K562 (cell line): ENCODE data around the gene DUOXA2. TPM values are rescaled to one million over a fixed set of nuclear protein-coding genes. Genes with fewer than 3 reads are reported as not detected.

ENCODE experiments used
- BCOR ChIP-seq: fragments of 450-650 bp; IDR thresholded peaks from 2 replicates; pipeline ENCODE4 v1.6.1; 2016
- BRCA1 ChIP-seq, 2 experiments: fragments of 450-650 bp in 1 of 2; sonication (generic) in 1 of 2; formaldehyde crosslinking in 1 of 2; IDR thresholded peaks; 2 replicates each; pipeline versions ENCODE4 v1.5.0 to v1.6.1; 2017 to 2020; ENCODE audit warnings: mild to moderate bottlenecking in 1 of 2, missing genetic modification reagents in 1 of 2
- CCNT2 ChIP-seq: IDR thresholded peaks from 2 replicates; pipeline ENCODE4 v1.6.1; 2011; ENCODE audit warnings: borderline replicate concordance, low read depth, mild to moderate bottlenecking, moderate library complexity, mixed read lengths, low read length; ENCODE audit not compliant: insufficient read length; ENCODE audit errors: extremely low read depth
- DDX20 ChIP-seq: fragments of 450-650 bp; IDR thresholded peaks from 2 replicates; pipeline ENCODE4 v1.6.1; 2016; ENCODE audit warnings: missing genetic modification characterization, low read depth, mild to moderate bottlenecking, missing compliant biosample characterization, moderate library complexity
- FOXK2 ChIP-seq, 2 experiments: fragments of 450-650 bp; IDR thresholded peaks in 1 of 2; conservative IDR thresholded peaks in 1 of 2; 2 replicates each; pipeline ENCODE4 v1.6.1; 2016; ENCODE audit warnings: low read depth in 2 of 2, mild to moderate bottlenecking in 1 of 2
- FOXM1 ChIP-seq, 2 experiments: fragments of 450-650 bp in 1 of 2; sonication (generic) in 1 of 2; formaldehyde crosslinking in 1 of 2; IDR thresholded peaks; 2 replicates each; pipeline versions ENCODE4 v1.6.1 to v1.9.0; 2017 to 2022; ENCODE audit warnings: low read depth in 2 of 2, mild to moderate bottlenecking in 2 of 2, missing genetic modification reagents in 1 of 2, moderate library complexity in 1 of 2
- HDAC2 ChIP-seq: fragments of 450-650 bp; IDR thresholded peaks from 2 replicates; pipeline ENCODE4 v1.6.1; 2016; ENCODE audit warnings: mild to moderate bottlenecking
- HMG20A ChIP-seq: fragments of 450-650 bp; formaldehyde crosslinking; conservative IDR thresholded peaks from 2 replicates; pipeline ENCODE4 v1.4.0; 2020; ENCODE audit warnings: mild to moderate bottlenecking, mixed read lengths
- HNRNPUL1 ChIP-seq: fragments of 200-400 bp; formaldehyde crosslinking; IDR thresholded peaks from 2 replicates; pipeline ENCODE4 v1.6.1; 2017; ENCODE audit warnings: low read length
- MED1 ChIP-seq: sonication (generic); formaldehyde crosslinking; IDR thresholded peaks from 2 replicates; pipeline ENCODE4 v1.8.1; 2023; ENCODE audit warnings: missing genetic modification reagents, borderline replicate concordance
- PHF20 ChIP-seq: fragments of 450-650 bp; IDR thresholded peaks from 2 replicates; pipeline ENCODE4 v1.6.1; 2018; ENCODE audit not compliant: partially characterized antibody
- PML ChIP-seq: IDR thresholded peaks from 2 replicates; pipeline ENCODE4 v1.6.1; 2012; ENCODE audit warnings: low read length, inconsistent platforms
- RAD21 ChIP-seq, 2 experiments: fragments of 250-450 bp in 1 of 2; fragments of 450-650 bp in 1 of 2; sonication (Bioruptor Pico) in 1 of 2; formaldehyde crosslinking in 1 of 2; IDR thresholded peaks in 1 of 2; conservative IDR thresholded peaks in 1 of 2; 2 replicates each; pipeline versions ENCODE4 v1.4.0 to v1.8.0; 2020 to 2022; ENCODE audit warnings: mild to moderate bottlenecking in 2 of 2, moderate library complexity in 1 of 2
- RHOXF2B ChIP-seq: fragments of 250-450 bp; sonication (Bioruptor Pico); conservative IDR thresholded peaks from 2 replicates; pipeline ENCODE4 v1.5.1; 2021
- SPI1 ChIP-seq: IDR thresholded peaks from 2 replicates; pipeline ENCODE4 v1.6.1; 2011; ENCODE audit warnings: low read depth, low read length, control low read depth, borderline replicate concordance
- SUPT5H ChIP-seq: fragments of 450-650 bp; IDR thresholded peaks from 2 replicates; pipeline ENCODE4 v1.6.1; 2016
- TAF1 ChIP-seq: IDR thresholded peaks from 2 replicates; pipeline ENCODE4 v1.6.1; 2011; ENCODE audit warnings: mild to moderate bottlenecking, low read length, moderate library complexity; ENCODE audit not compliant: insufficient read depth, control insufficient read depth, severe bottlenecking; ENCODE audit errors: extremely low read depth
- ZC3H8 ChIP-seq: fragments of 450-650 bp; IDR thresholded peaks from 2 replicates; pipeline ENCODE4 v1.6.1; 2017
- ZNF212 ChIP-seq: fragments of 450-650 bp; formaldehyde crosslinking; IDR thresholded peaks from 2 replicates; pipeline ENCODE4 v1.4.0; 2020; ENCODE audit warnings: mild to moderate bottlenecking
- ZNF282 ChIP-seq: sonication (generic); formaldehyde crosslinking; IDR thresholded peaks from 2 replicates; pipeline ENCODE4 v1.8.1; 2023; ENCODE audit warnings: missing genetic modification reagents
- ZNF695 ChIP-seq: fragments of 450-650 bp; formaldehyde crosslinking; IDR thresholded peaks from 2 replicates; pipeline ENCODE4 v1.4.0; 2020; ENCODE audit warnings: mild to moderate bottlenecking, moderate library complexity
- polyA plus RNA-seq, 8 experiments: library from polyadenylated mRNA; depleted of rRNA in 4 of 8; stranded (reverse) in 5 of 8; unstranded in 3 of 8; fragments of >200 nt; fragmentation: Nextera tagmentation in 2 of 8; fragmentation: Illumina TruSeq in 1 of 8; extraction: Ambion mirVana in 2 of 8; extraction: Trizol in 1 of 8; gene quantifications; 2 replicates each; pipeline versions ENCODE4 v1.2.1 to v1.2.3, GENCODE V29; 2011 to 2014; ENCODE audit warnings: inconsistent platforms in 1 of 8, missing spikeins in 1 of 8
- total RNA-seq, 7 experiments: library from RNA; depleted of rRNA in 6 of 7; stranded (reverse); fragments of >200 nt in 6 of 7; fragmentation: Illumina TruSeq in 2 of 7; extraction: Trizol in 2 of 7; gene quantifications; 2 replicates each; pipeline versions ENCODE4 v1.2.1 to v1.2.3, GENCODE V29; 2011 to 2021; ENCODE audit warnings: low replicate concordance in 1 of 7
- TF ChIP-seq, protein P1 (sequence below): sonication (generic); formaldehyde crosslinking; IDR thresholded peaks from 2 replicates; pipeline ENCODE4 v1.8.0; 2022; ENCODE audit warnings: missing genetic modification reagents, mild to moderate bottlenecking, moderate library complexity, borderline replicate concordance
- TF ChIP-seq, protein P2 (sequence below): fragments of 250-450 bp; sonication (Bioruptor Pico); IDR thresholded peaks from 2 replicates; pipeline ENCODE4 v1.8.0; 2022; ENCODE audit warnings: moderate library complexity, mild to moderate bottlenecking, inconsistent platforms
- TF ChIP-seq, protein P3 (sequence below), 3 experiments: IDR thresholded peaks in 2 of 3; conservative IDR thresholded peaks in 1 of 3; 2 replicates each; pipeline ENCODE4 v1.5.1; 2011 to 2012; ENCODE audit warnings: low read length in 3 of 3, mild to moderate bottlenecking in 3 of 3, control low read depth in 2 of 3, improper control_type of control experiment in 1 of 3, inconsistent platforms in 1 of 3, low read depth in 1 of 3, mixed read lengths in 1 of 3, moderate library complexity in 1 of 3; ENCODE audit not compliant: insufficient read depth in 2 of 3
- TF ChIP-seq, protein P4 (sequence below): IDR thresholded peaks from 2 replicates; pipeline ENCODE4 v1.6.1; 2012; ENCODE audit warnings: low read depth, low read length, improper control_type of control experiment, borderline replicate concordance

Gene DUOXA2
- total and polyA plus RNA-seq, 9 of the 15 experiments (the other 6 are each of a cell fraction or from before 2014, with no cell fraction given), result not detected

DNA sequence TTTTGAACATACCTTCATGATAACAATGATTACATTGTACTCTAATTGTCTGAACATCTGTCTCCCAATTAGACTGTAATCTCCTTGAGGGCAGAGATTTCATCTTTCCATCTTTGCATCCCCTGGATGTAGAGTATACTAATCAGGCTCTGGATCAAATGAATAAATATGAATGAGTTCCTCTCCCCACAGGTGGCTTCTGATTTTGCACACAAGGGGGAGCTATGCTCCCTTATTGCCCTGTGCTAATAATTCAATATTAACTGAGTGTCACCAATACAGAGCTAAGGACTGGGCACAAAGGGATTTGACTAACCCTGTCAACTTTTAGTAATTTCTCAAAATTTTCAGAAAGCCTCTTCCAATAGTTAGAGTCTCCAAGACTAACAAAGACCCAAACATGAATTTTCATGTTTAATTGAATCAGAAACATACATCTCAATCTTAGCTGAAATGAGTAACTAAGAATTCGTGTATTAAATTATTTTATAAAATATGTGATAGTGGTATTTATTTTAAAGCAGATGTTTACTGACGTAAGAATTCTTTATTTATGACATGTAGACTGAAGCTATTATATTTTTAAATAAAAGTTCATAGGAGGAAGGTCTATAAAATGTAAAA lies 12.5 kb downstream of the DUOXA2 start (continued):
- TF ChIP-seq FOXM1 (IDR thresholded peaks at IDR 0.05; ENCODE audit: low read depth), result no peak
- no peak for TF ChIP-seq FOXM1 (CRISPR knock-in tag; IDR thresholded peaks at IDR 0.05; ENCODE audit: low read depth)
- no peak for TF ChIP-seq FOXK2 (conservative IDR thresholded peaks at IDR 0.05 in 1 of 2, IDR thresholded peaks at IDR 0.05 in 1 of 2; ENCODE audit: low read depth in 2 of 2)
- TF ChIP-seq HNRNPUL1, result no peak
- no peak for TF ChIP-seq ZNF695 (CRISPR knock-in tag)
- TF ChIP-seq, protein P1, sequence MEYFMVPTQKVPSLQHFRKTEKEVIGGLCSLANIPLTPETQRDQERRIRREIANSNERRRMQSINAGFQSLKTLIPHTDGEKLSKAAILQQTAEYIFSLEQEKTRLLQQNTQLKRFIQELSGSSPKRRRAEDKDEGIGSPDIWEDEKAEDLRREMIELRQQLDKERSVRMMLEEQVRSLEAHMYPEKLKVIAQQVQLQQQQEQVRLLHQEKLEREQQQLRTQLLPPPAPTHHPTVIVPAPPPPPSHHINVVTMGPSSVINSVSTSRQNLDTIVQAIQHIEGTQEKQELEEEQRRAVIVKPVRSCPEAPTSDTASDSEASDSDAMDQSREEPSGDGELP (CRISPR knock-in tag), result no peak
- no peak for TF ChIP-seq CCNT2
- TF ChIP-seq SPI1, result 0 out of 2 replicates have a peak, but pooled peaks have one; percentile 3
- TF ChIP-seq, protein P2, sequence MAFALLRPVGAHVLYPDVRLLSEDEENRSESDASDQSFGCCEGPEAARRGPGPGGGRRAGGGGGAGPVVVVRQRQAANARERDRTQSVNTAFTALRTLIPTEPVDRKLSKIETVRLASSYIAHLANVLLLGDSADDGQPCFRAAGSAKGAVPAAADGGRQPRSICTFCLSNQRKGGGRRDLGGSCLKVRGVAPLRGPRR (CRISPR knock-in tag), result no peak
- TF ChIP-seq, protein P3, sequence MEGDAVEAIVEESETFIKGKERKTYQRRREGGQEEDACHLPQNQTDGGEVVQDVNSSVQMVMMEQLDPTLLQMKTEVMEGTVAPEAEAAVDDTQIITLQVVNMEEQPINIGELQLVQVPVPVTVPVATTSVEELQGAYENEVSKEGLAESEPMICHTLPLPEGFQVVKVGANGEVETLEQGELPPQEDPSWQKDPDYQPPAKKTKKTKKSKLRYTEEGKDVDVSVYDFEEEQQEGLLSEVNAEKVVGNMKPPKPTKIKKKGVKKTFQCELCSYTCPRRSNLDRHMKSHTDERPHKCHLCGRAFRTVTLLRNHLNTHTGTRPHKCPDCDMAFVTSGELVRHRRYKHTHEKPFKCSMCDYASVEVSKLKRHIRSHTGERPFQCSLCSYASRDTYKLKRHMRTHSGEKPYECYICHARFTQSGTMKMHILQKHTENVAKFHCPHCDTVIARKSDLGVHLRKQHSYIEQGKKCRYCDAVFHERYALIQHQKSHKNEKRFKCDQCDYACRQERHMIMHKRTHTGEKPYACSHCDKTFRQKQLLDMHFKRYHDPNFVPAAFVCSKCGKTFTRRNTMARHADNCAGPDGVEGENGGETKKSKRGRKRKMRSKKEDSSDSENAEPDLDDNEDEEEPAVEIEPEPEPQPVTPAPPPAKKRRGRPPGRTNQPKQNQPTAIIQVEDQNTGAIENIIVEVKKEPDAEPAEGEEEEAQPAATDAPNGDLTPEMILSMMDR (IDR thresholded peaks at IDR 0.05 in 2 of 3, conservative IDR thresholded peaks at IDR 0.05 in 1 of 3; ENCODE audit: insufficient read depth in 2 of 3, low read depth in 1 of 3, low read length in 3 of 3), result peak; percentile 57 to 77 (median 73); a peak in 5 of 6 replicates
- TF ChIP-seq ZNF282 (CRISPR knock-in tag), result no peak
- TF ChIP-seq DDX20 (tag), result no peak
- no peak for TF ChIP-seq BRCA1 (IDR thresholded peaks at IDR 0.05)
- TF ChIP-seq BRCA1 (CRISPR knock-in tag; IDR thresholded peaks at IDR 0.05), result no peak
- TF ChIP-seq SUPT5H, result no peak
- TF ChIP-seq RAD21 (CRISPR knock-in tag; conservative IDR thresholded peaks at IDR 0.05 in 1 of 2, IDR thresholded peaks at IDR 0.05 in 1 of 2), result peak; percentile 44 to 72; a peak in 3 of 4 replicates
- no peak for TF ChIP-seq MED1 (CRISPR knock-in tag)
- no peak for TF ChIP-seq HMG20A (CRISPR knock-in tag)
- TF ChIP-seq ZC3H8, result no peak
- TF ChIP-seq PML, result no peak
- TF ChIP-seq HDAC2, result no peak
- TF ChIP-seq ZNF212 (CRISPR knock-in tag), result no peak
- TF ChIP-seq, protein P4, sequence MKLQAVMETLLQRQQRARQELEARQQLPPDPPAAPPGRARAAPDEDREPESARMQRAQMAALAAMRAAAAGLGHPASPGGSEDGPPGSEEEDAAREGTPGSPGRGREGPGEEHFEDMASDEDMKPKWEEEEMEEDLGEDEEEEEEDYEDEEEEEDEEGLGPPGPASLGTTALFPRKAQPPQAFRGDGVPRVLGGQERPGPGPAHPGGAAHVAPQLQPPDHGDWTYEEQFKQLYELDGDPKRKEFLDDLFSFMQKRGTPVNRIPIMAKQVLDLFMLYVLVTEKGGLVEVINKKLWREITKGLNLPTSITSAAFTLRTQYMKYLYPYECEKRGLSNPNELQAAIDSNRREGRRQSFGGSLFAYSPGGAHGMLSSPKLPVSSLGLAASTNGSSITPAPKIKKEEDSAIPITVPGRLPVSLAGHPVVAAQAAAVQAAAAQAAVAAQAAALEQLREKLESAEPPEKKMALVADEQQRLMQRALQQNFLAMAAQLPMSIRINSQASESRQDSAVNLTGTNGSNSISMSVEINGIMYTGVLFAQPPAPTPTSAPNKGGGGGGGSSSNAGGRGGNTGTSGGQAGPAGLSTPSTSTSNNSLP, result peak; percentile 87; the same call in 1 of the 2 replicates
- TF ChIP-seq PHF20, result no peak
- no peak for TF ChIP-seq BCOR
- TF ChIP-seq TAF1, result no peak
- no peak for TF ChIP-seq RHOXF2B (CRISPR knock-in tag)
